Frontal cortex (tissue), 4 donors: ENCODE measurements around the gene DAPK3. TPM values are rescaled to one million over a fixed set of nuclear protein-coding genes. Genes with fewer than 3 reads are reported as not detected.
"Not testable (repeated sequence)": the region's sequence is repeated elsewhere in the genome, so short reads cannot be mapped to it uniquely, and the experiment has no call there.

Experiments
- DNase-seq, 2 donors: peaks; one replicate each; pipeline ENCODE4 v3.0.0; 2012; ENCODE audit warnings: low spot score in 2 of 2
- FAIRE-seq: peaks from 2 replicates; lab custom pipeline; 2012; peaks lifted over from hg19 to GRCh38; lab: Jason Lieb, UNC
- total RNA-seq: library from RNA; depleted of rRNA; stranded (reverse); fragments of >200 nt; gene quantifications from one replicate; pipeline ENCODE4 v1.2.3, GENCODE V29; 2014
- donor health status: control.
- donor health status: control.
- donor health status: control.

The DAPK3 gene
- total RNA-seq, 1 donor from 2014 or later = 53.4 TPM

- no peak for DNase-seq
- FAIRE-seq = no peak
These were observed 7.2 kb downstream of the DAPK3 start for GRCh38 chr19:3963458-3964255.

DNA sequence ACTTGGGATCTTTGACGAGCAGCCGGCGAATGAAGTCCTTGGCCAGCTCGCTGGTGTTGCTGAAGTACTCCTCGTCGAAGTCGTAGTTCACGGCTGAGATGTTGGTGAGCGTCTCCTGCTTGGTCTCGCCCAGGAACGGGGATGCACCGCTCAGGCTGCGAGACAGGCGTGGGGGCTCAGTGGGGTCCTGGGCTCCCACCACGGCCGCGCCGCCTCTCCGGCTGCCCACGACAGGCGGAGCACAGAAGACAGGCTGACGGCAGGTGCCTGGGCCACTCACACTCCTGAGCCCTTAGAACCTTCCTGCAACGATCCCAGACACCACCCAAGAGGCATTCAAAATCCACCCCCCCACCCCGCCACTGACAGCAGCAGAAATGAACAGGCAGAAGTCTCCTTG lies 9.9 kb downstream of the DAPK3 start:
- DNase-seq (no peak), FAIRE-seq (no peak)

GRCh38 chr19:3959766-3960131 lies 11.2 kb downstream of the DAPK3 start:
- DNase-seq (no peak), FAIRE-seq (no peak)

- FAIRE-seq (no peak), DNase-seq (no peak)
These were observed 11.8 kb downstream of the DAPK3 start for GRCh38 chr19:3958836-3959765.

DNA sequence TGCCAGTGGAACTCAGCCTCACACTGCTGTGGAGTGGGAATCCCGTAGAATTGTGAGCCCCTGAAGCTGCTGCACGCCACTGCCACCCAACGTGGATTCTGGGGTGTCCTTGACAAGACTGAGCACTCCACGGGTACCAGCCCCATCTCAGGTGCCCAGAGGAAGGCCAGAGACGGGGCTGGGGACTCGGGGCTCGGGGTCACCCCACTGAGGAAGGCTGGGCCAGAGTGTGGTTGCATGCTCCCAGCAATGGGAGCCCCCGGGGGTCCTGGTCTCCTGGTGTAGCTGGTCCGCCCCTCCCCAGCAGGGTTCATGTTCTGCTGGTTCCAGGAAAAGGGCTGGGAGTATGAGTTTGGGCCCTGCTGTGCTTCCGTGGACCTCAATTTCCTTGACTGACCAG lies 15.2 kb downstream of the DAPK3 start:
- no peak for FAIRE-seq

GRCh38 chr19:3955276-3955675 lies 15.6 kb downstream of the DAPK3 start:
- not testable (repeated sequence) for FAIRE-seq, DNase-seq

More for the DNA sequence above, 15.2 kb downstream of the DAPK3 start:
- DNase-seq = no peak

DNA sequence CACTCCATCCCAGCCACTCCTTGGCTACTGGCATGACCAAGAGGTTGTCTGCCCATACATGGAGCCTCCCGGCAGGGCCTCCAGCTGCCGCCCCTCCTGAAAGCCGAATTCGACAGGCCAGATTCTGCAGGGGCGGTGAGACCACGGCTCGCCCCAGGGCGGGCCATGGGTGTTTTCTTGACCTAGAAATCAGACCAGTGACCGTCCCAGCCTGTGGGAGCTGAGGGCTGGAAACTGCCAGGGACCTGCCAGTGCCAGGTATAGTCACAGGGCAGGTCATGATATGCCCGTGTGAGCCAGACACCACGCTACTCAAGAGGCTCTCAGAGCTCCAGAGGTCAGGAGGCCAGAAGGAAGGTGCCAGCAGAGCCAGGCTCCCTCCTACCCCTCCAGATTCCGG lies 16.8 kb downstream of the DAPK3 start:
- DNase-seq = no peak
- FAIRE-seq = no peak

DNA sequence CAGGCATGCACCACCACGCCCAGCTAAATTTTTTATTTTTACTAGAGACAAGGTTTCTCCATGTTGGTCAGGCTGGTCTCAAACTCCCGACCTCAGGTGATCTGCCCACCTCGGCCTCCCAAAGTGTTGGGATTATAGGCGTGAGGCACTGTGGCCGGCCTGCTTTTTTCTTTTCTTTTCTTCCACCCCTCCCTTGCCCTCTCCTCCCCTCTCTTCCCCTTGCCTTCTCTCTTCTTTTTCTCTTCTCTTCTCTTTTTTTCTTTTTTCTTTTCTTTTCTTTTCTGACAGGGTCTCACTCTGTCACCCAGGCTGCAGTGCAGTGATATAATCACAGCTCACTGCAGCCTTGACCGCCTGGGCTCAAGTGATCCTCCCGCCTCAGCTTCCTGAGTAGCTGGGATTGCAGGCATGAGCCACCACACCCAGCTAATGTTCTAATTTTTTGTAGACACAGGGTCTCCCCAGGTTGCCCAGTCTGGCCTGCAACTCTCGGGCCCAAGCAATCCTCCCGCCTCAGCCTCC lies 18.1 kb downstream of the DAPK3 start:
- not testable (repeated sequence) for DNase-seq, FAIRE-seq

DNA sequence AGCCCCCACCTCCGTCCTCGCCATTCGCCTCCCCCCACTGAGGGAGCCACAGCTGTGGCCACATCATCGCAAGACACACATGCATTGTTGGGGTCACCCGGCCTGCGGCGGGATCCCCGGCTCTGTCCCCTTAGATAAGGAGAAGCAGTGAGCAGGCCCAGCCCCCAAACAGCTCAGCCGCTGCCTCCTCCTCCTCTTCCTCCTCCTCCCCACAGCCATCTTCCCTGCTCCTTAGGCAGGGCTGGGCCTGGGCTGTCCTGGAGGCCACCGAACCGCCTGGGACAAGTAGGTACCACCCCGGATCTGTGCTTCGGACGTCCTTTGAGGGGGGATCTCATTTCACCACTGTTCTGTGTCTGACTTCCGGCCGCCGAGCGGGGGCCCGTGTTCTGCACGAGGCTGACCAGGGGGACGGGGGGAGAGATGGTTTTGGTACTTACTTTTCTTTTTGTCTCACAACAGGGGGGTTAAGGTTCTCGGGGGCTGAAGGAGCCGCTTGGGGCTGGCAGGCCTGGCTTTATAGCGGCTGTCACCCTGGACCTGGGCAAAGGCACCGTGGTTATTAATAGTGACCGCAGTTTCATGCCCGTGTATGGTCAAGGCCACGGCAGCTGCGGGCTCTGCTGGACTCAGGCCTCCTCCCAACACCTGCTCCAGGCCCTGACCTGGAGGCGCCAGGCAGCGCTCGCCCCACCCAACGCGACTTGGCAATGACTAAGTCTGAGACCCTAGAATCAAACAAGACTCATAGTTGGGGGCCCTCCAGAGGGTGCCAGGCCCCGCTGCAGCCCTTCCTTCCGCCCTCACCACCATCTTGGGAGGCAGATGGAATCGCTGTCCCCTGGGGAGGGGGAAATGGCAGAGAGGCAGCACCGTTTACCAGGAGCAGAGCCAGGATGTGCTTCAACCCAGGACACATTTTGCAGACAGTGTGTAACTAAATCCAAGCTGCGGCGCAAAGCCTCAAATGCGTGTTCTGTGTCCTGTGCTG lies 19.7 kb downstream of the DAPK3 start:
- no peak for DNase-seq
- FAIRE-seq = no peak

DNA sequence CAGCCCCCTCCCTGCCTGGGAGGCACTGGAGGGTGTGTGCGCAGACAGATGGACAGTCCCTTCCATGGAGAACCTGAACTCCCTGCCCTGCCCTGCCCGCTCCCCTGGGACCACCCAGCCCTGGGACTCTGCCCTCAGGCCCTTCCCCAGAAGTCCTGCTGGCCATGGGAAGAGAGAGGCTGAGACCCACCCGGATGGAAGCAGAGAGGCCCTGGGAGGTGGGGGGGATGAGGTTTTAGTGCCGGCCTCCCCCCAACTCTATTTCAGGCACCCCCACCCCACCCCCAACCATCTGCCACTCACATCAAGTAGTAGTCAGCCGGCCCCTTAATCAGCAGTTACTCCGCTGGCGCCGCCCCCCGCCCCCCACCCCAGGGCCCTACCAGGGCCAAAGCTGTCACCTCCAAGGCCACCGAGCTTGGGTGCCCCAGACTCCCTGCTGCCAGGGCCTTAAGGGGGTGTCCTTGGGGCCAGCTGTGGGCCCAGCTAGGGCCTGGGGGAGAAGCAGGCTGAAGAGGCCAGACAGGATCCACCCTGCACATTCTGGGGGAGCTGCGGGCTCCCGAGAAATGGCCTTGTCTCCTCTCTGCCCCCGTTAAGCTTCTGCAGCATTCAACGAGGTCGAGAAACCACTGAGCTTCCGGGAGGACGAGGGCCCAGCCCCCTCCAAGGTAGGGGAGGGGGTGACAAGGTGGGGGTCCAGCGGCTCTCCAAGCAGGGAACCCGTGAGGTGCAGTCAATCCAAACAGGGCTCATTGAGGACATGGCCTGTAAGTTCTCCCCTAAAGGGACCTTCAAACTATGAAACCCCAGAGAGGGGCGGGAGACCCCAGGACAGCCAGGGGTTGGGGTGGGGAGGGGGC lies 20.7 kb downstream of the DAPK3 start:
- DNase-seq (no peak), FAIRE-seq (no peak)

DNA sequence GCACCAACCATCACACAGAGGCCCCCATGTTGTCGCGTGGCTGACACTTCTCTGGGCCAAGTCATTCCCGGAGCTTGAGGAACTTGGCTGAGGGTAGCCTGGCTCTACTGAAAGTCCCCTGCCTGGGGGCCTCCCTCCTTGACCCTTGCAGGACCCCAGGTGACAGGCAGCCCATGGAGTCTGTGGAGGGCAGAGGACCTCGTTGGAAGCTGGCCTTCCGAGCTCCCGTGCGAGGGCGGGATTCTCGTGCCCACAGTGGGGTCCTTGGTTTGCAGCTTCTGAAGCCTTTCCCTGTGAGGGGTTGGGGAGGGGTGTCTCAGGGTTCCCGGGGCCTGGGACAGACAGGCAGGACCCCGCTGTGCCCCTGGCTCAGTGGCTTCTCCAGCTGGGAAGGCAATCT lies 21.6 kb downstream of the DAPK3 start:
- no peak for DNase-seq
- FAIRE-seq = no peak

DNA sequence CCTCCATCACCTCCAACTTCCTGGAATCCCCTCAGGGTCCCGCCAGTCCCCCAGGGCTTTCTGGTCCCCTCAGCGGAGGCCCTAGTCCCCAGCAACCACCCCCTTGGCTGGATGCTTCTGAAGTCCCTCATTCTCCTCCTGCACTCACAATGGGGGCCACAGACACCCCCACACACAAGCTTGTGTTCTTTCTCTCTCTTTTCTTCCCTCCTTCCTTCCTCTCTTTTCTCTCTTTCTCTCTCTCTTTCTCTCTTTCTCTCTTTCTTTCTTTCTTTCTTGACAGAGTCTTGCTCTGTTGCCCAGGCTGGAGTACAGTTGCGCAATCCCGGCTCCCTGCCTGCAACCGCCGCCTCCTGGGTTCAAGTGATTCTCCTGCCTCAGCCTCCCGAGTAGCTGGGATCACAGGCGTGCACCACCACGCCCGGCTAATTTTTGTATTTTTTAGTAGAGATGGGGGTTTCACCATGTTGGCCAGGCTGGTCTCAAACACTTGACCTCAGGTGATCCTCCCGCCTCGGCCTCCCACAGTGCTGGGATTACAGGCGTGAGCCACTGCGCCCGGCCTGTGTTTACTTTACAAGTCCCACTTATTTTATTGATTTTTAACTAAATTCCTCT lies 23.5 kb downstream of the DAPK3 start:
- FAIRE-seq, DNase-seq: not testable (repeated sequence)

DNA sequence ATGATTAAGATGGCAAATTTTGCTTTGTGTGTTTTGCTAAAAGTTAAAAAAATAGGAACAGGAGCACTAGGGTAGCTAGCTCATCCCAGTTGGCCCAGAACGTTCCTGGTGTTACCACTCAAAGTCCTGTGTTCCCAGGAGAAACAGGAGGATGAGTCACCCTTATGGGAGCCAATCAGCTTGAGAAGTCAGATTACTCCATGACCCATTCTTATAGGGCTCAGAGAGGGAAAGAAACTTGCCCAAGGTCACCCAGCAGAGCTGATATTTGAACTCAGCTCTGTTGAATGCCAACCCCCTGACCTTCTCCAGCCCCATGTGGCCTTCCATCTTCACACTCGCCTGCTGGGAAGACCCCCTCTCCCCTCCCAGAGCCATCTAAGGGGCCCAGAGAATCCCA lies 25.1 kb downstream of the DAPK3 start:
- DNase-seq = no peak
- no peak for FAIRE-seq

DNA sequence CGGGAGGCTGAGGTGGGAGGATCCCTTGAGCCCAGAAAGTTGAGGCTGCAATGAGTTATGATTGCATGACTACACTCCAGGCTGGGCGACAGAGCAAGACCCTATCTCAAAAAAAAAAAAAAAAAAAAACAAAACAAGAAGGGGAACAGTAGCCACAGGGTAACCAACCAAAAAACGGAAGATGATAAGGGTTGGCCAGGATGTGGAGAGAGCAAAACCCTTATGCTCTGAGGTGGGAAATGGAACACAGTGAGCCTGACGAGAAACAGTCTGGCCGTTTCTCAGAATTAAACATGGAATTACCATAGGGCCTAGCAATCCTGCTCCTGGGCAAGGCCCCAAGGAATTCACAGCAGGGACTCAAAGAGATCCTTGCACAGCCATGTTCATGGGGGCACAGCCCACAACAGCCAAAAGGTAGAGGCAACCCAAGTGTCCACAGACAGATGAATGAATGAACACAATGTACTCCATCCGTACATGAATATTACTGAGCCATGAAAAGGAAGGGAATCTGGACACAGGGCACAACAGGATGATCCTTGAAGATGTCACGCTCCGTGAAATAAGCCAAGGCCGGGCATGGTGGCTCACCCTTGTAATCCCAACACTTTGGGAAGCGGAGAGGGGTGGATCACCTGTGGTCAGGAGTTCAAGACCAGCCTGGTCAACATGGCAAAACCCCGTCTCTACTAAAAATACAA lies 26.7 kb downstream of the DAPK3 start:
- no peak for DNase-seq
- FAIRE-seq = no peak

DNA sequence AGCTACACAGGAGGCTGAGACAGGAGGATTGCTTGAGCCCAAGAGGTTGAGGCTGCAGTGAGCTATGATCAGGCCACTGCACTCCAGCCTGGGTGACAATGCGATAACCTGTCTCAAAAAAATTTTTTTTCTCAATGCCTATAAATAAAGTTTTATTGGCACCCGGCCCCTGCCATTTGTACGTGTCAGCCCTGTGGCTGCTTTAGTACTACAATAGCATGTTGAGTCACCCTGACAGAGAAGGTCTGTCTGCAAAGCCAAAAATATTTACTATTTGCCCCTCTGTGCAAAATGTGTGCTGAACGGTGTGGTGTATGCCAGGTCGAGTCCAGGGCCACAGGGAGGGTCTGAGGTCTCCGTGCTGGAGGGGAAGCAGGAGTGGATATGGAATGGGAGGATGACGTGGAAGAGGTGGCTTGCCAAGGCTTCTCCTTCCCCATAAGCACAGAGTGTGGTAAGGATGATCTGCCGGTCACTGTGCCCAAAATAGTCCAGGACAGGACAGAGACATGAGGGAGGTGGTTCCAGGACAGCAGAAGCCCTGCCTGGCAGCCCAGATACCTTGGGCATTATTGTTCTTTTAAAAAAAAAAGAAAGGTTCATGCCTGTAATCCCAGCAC lies 28.0 kb downstream of the DAPK3 start:
- FAIRE-seq (no peak), DNase-seq (no peak)

- FAIRE-seq, DNase-seq: not testable (repeated sequence)
These were observed 32.5 kb downstream of the DAPK3 start for GRCh38 chr19:3938300-3938950.
